ENCODE measurements around the gene AAK1. TPM values are rescaled to one million over a fixed set of nuclear protein-coding genes. Genes with fewer than 3 reads are reported as not detected.

The AAK1 gene
- total RNA-seq, 1 experiment from 2014 or later: 75.8 TPM

DNA sequence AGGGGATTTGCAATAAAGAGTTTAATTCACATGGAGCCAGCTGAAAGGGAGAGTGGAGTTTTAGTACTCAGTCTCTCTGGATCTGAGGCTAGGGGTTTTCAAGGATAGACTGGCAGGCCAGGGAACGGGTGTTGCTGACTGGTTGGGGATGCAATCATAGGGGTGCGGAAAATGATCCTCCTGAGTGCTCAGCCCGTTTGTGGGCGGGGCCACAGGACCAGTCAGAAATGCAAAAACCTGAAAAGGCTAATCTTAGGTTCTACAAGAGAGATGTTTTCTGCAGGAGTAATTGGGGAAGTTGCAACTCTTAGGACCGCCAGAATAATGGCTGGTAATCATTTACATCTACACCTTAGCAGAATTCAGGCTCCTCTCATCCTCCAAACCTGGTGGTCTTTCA, 208.8 kb downstream of the AAK1 start:
- Mint-ChIP-seq H3K27me3 (ENCODE audit: insufficient read depth, unreplicated experiment) (no peaks in the 10 kb centered on the region), H3K27ac (ENCODE audit: low read depth, unreplicated experiment) (no peak overlapping the region), H3K9me3 (ENCODE audit: unreplicated experiment) (no peaks in the 10 kb centered on the region), H3K4me3 (ENCODE audit: unreplicated experiment) (no peak overlapping the region), H3K4me1 (ENCODE audit: insufficient read depth, unreplicated experiment) (peaks cover 13% of the 10 kb centered on the region), H3K36me3 (ENCODE audit: insufficient read depth, unreplicated experiment) (peaks cover 21% of the 10 kb centered on the region)
- TF ChIP-seq, protein P1, sequence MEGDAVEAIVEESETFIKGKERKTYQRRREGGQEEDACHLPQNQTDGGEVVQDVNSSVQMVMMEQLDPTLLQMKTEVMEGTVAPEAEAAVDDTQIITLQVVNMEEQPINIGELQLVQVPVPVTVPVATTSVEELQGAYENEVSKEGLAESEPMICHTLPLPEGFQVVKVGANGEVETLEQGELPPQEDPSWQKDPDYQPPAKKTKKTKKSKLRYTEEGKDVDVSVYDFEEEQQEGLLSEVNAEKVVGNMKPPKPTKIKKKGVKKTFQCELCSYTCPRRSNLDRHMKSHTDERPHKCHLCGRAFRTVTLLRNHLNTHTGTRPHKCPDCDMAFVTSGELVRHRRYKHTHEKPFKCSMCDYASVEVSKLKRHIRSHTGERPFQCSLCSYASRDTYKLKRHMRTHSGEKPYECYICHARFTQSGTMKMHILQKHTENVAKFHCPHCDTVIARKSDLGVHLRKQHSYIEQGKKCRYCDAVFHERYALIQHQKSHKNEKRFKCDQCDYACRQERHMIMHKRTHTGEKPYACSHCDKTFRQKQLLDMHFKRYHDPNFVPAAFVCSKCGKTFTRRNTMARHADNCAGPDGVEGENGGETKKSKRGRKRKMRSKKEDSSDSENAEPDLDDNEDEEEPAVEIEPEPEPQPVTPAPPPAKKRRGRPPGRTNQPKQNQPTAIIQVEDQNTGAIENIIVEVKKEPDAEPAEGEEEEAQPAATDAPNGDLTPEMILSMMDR (IDR thresholded peaks at IDR 0.05; ENCODE audit: unreplicated experiment): no peak
- DNase-seq (ENCODE audit: unreplicated experiment): no peak
- intact Hi-C loops (cut with micrococcal nuclease): loop anchor here (5.0 kb wide), 1 partner anchor 208 kb away; the partner anchor contains the start of gene AAK1
- no TSS peak for BruUV-seq (replicated peaks)
- ChIA-PET POLR2A (no interaction called here), CTCF (interaction anchor here (0.8 kb wide), 1 partner anchor 30 kb away, joined by 3 read pairs; no protein-coding TSS in a partner anchor)

DNA sequence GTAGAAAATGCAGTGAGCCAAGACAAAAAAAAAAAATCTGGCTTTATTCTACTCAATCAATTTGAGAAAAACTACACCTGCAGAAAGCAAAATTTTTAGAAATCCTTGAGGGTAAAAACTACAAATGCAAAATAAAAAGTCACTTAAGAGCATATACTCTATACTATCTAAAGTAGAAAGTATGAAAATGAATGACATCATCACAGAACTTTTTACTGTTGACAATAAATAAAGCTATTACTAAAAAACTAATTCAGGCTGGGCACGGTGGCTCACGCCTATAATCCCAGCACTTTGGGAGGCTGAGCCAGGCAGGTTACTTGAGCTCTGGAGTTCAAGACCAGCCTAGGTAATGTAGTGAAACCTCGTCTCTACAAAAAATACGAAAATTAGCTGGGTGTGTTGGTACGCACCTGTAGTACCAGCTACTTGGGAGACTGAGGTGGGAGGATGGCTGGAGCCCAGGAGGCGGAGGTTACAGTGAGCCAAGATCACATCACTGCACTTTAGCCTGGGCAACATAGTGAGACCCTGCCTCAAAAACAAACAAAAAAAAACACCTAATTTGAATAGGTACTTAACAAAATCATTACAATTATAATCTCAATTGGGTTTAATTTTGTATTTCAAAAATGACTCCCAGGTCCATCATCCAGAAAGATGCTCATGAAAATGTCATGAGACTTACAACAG, 213.9 kb downstream of the AAK1 start:
- peaks cover 2% of the 10 kb centered on the region for H3K4me1 Mint-ChIP-seq (ENCODE audit: insufficient read depth, unreplicated experiment)
- H3K27ac Mint-ChIP-seq (ENCODE audit: low read depth, unreplicated experiment): no peak overlapping the region
- H3K9me3 Mint-ChIP-seq (ENCODE audit: unreplicated experiment): no peaks in the 10 kb centered on the region
- H3K27me3 Mint-ChIP-seq (ENCODE audit: insufficient read depth, unreplicated experiment): no peaks in the 10 kb centered on the region
- BruUV-seq (replicated peaks): no TSS peak
- ChIA-PET POLR2A (no interaction called here), CTCF (interaction anchor here (0.7 kb wide), 1 partner anchor 1219 kb away, joined by 3 read pairs; no protein-coding TSS in a partner anchor)
- no peak for DNase-seq (ENCODE audit: unreplicated experiment)
- H3K36me3 Mint-ChIP-seq (ENCODE audit: insufficient read depth, unreplicated experiment): peaks cover 51% of the 10 kb centered on the region
- TF ChIP-seq, protein P1 (IDR thresholded peaks at IDR 0.05; ENCODE audit: unreplicated experiment): no peak
- H3K4me3 Mint-ChIP-seq (ENCODE audit: unreplicated experiment): no peak overlapping the region
- intact Hi-C loops (cut with micrococcal nuclease): no loop called here

DNA sequence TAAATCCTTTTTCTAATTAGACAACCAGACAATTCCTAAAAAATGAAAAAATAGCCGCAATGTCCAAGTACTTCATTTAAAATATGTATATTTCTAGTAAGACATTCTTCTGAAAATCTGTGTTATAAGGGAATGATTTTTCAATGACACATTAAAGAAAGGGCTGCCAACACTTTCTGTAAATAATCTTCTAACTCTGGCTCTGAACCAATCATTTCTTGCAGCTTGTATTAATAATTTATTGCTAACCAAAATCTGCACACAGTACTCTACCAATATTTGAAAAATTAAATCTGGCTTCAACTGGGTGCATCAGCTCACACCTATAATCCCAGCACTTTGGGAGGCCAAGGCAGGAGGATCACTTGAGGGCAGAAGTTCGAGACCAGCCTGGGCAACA, 214.6 kb downstream of the AAK1 start:
- Mint-ChIP-seq H3K4me1 (ENCODE audit: insufficient read depth, unreplicated experiment) (no peaks in the 10 kb centered on the region), H3K36me3 (ENCODE audit: insufficient read depth, unreplicated experiment) (peaks cover 48% of the 10 kb centered on the region), H3K27ac (ENCODE audit: low read depth, unreplicated experiment) (no peak overlapping the region), H3K4me3 (ENCODE audit: unreplicated experiment) (no peak overlapping the region), H3K9me3 (ENCODE audit: unreplicated experiment) (no peaks in the 10 kb centered on the region), H3K27me3 (ENCODE audit: insufficient read depth, unreplicated experiment) (no peaks in the 10 kb centered on the region)
- TF ChIP-seq, protein P1 (IDR thresholded peaks at IDR 0.05; ENCODE audit: unreplicated experiment): no peak
- intact Hi-C loops (cut with micrococcal nuclease): no loop called here
- BruUV-seq (replicated peaks): no TSS peak
- ChIA-PET CTCF (interaction anchor here (0.7 kb wide), 1 partner anchor 81 kb away, joined by 3 read pairs; no protein-coding TSS in a partner anchor), POLR2A (no interaction called here)
- no peak for DNase-seq (ENCODE audit: unreplicated experiment)

DNA sequence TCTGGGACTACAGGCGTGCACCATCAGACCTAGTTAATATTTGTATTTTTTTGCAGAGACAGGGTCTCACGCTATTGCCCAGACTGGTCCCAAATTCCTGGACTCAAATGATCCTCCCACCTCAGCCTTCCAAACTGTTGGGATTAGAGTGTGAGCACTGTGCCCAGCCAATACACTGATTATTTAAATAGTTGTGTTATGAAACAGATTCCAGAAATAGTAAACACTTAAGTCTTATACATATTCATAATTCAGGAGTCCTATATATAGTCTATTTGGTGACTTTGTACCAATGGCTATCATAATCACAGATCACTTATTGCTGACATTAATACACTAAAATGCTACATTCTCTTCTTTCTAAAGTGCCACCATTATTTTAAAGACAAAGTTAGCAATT, 219.1 kb downstream of the AAK1 start:
- intact Hi-C loops (cut with micrococcal nuclease): no loop called here
- POLR2A ChIA-PET: no interaction called here
- H3K9me3 Mint-ChIP-seq (ENCODE audit: unreplicated experiment): no peaks in the 10 kb centered on the region
- peaks cover 68% of the 10 kb centered on the region for H3K36me3 Mint-ChIP-seq (ENCODE audit: insufficient read depth, unreplicated experiment)
- no TSS peak for BruUV-seq (replicated peaks)
- H3K4me3 Mint-ChIP-seq (ENCODE audit: unreplicated experiment): no peak overlapping the region
- no peaks in the 10 kb centered on the region for H3K27me3 Mint-ChIP-seq (ENCODE audit: insufficient read depth, unreplicated experiment)
- CTCF ChIA-PET: no interaction called here
- H3K4me1 Mint-ChIP-seq (ENCODE audit: insufficient read depth, unreplicated experiment): no peaks in the 10 kb centered on the region
- TF ChIP-seq, protein P1 (IDR thresholded peaks at IDR 0.05; ENCODE audit: unreplicated experiment): no peak
- DNase-seq (ENCODE audit: unreplicated experiment): no peak
- H3K27ac Mint-ChIP-seq (ENCODE audit: low read depth, unreplicated experiment): no peak overlapping the region

Data from MCF 10A (cell line).